IMR-90 (cell line): ENCODE results near the gene WDR1. TPM values are rescaled to one million over a fixed set of nuclear protein-coding genes. Genes with fewer than 3 reads are reported as not detected.

Source experiments
- ATAC-seq: fragments of 200-7000 bp; cut with Tn5 transposase; 2 replicates; pipeline ENCODE4 v1.9.1; 2020; ENCODE audit warnings: low read depth, mild to moderate bottlenecking, moderate library complexity
- BruUV-seq: library from RNA; stranded (reverse); fragments of 400-500 nt; replicated peaks from 2 replicates; lab custom pipeline; 2021; lab: Mats Ljungman, UMichigan
- CTCF ChIA-PET: fragments of 300-600 bp; formaldehyde crosslinking; extraction: SDS; loops from one replicate; lab custom pipeline; 2021; ENCODE audit warnings: antibody characterized with exemption; lab: Yijun Ruan, JAX
- POLR2A ChIA-PET: fragments of 300-600 bp; sonication (Branson Sonifier 250); formaldehyde crosslinking; loops from one replicate; lab custom pipeline; 2022; ENCODE audit warnings: antibody characterized with exemption; ENCODE audit not compliant: unreplicated experiment; lab: Charles Lee
- DNase-seq: peaks from one replicate; pipeline ENCODE4 v3.0.0; 2013
- H2AFZ ChIP-seq: replicated peaks from 2 replicates; pipeline ENCODE3; 2013; ENCODE audit warnings: low read length, mild to moderate bottlenecking; ENCODE audit not compliant: poor library complexity
- H2AK5ac ChIP-seq: 2 replicates; pipeline ENCODE4 v1.6.1; 2013; ENCODE audit warnings: low read depth, low read length, inconsistent platforms
- H2AK9ac ChIP-seq: replicated peaks from 2 replicates; pipeline ENCODE3; 2013; ENCODE audit warnings: mild to moderate bottlenecking, low read depth, low read length, moderate library complexity; ENCODE audit not compliant: poor library complexity
- H2BK120ac ChIP-seq: 2 replicates; pipeline ENCODE4 v1.6.1; 2013; ENCODE audit warnings: low read depth, low read length, inconsistent platforms
- H2BK15ac ChIP-seq: 3 replicates; pipeline ENCODE4 v1.6.1; 2013; ENCODE audit warnings: low read depth, low read length, inconsistent platforms
- H2BK20ac ChIP-seq: 2 replicates; pipeline ENCODE4 v1.6.1; 2013; ENCODE audit warnings: low read depth, mild to moderate bottlenecking, inconsistent platforms, low read length, moderate library complexity
- H2BK5ac ChIP-seq: 2 replicates; pipeline ENCODE4 v1.6.1; 2013; ENCODE audit warnings: mild to moderate bottlenecking, low read depth, low read length, inconsistent platforms; ENCODE audit not compliant: poor library complexity, severe bottlenecking
- H3K14ac ChIP-seq: replicated peaks from 2 replicates; pipeline ENCODE4 v1.6.1; 2013; ENCODE audit warnings: low read depth, low read length, inconsistent platforms
- H3K18ac ChIP-seq: 2 replicates; pipeline ENCODE4 v1.6.1; 2013; ENCODE audit warnings: low read depth, low read length, control low read depth
- H3K23ac ChIP-seq: 2 replicates; pipeline ENCODE4 v1.6.1; 2013; ENCODE audit warnings: low read depth, low read length, inconsistent platforms
- H3K27ac ChIP-seq: 2 replicates; pipeline ENCODE4 v1.5.1; 2013; ENCODE audit warnings: mild to moderate bottlenecking, control low read depth, low read length; ENCODE audit not compliant: insufficient read depth
- H3K27me3 ChIP-seq: 2 replicates; pipeline ENCODE4 v1.6.1; 2013; ENCODE audit warnings: low read length; ENCODE audit not compliant: control insufficient read depth, insufficient read depth
- H3K36me3 ChIP-seq: 2 replicates; pipeline ENCODE4 v1.6.1; 2013; ENCODE audit warnings: low read length, mixed read lengths; ENCODE audit not compliant: control insufficient read depth, insufficient read depth
- H3K4ac ChIP-seq: 2 replicates; pipeline ENCODE4 v1.6.1; 2013; ENCODE audit warnings: low read depth, low read length, inconsistent platforms
- H3K4me1 ChIP-seq: 2 replicates; pipeline ENCODE4 v1.6.1; 2013; ENCODE audit warnings: low read length, mixed read lengths; ENCODE audit not compliant: control insufficient read depth, insufficient read depth
- H3K4me2 ChIP-seq: 2 replicates; pipeline ENCODE4 v1.6.1; 2013; ENCODE audit warnings: low read depth, mild to moderate bottlenecking, control low read depth, low read length, moderate library complexity
- H3K4me3 ChIP-seq: 2 replicates; pipeline ENCODE4 v1.5.1; 2013; ENCODE audit warnings: low read depth, mild to moderate bottlenecking, control low read depth, low read length, moderate library complexity; ENCODE audit not compliant: insufficient read depth
- H3K56ac ChIP-seq: 2 replicates; pipeline ENCODE4 v1.6.1; 2013; ENCODE audit warnings: low read length, inconsistent platforms; ENCODE audit not compliant: insufficient read depth; ENCODE audit errors: extremely low read depth
- H3K79me1 ChIP-seq, 2 experiments: 2 replicates each; pipeline ENCODE4 v1.6.1; 2013; ENCODE audit warnings: low read length in 2 of 2, inconsistent platforms in 1 of 2, low read depth in 1 of 2
- H3K9ac ChIP-seq: 2 replicates; pipeline ENCODE4 v1.6.1; 2013; ENCODE audit warnings: low read depth, low read length, control low read depth
- H3K9me1 ChIP-seq: 2 replicates; pipeline ENCODE4 v1.6.1; 2013; ENCODE audit warnings: low read length, inconsistent platforms; ENCODE audit not compliant: insufficient read depth
- H3K9me3 ChIP-seq: 2 replicates; pipeline ENCODE4 v1.6.1; 2013; ENCODE audit warnings: low read length; ENCODE audit not compliant: control insufficient read depth, insufficient read depth
- H4K20me1 ChIP-seq: 2 replicates; pipeline ENCODE4 v1.6.1; 2013; ENCODE audit warnings: low read length, inconsistent platforms; ENCODE audit not compliant: insufficient read depth
- H4K5ac ChIP-seq: 2 replicates; pipeline ENCODE4 v1.6.1; 2013; ENCODE audit warnings: mild to moderate bottlenecking, low read depth, low read length, control low read depth
- H4K8ac ChIP-seq, 2 experiments: 2 replicates each; pipeline ENCODE4 v1.6.1; 2013; ENCODE audit warnings: low read depth in 2 of 2, low read length in 2 of 2, control low read depth in 1 of 2, inconsistent platforms in 1 of 2
- H4K91ac ChIP-seq: 2 replicates; pipeline ENCODE4 v1.6.1; 2013; ENCODE audit warnings: low read depth, low read length, inconsistent platforms; ENCODE audit not compliant: insufficient read depth
- BHLHE40 ChIP-seq: fragments of 150-350 bp; IDR thresholded peaks from 2 replicates; pipeline ENCODE4 v1.6.1; 2016; ENCODE audit warnings: mild to moderate bottlenecking, low read depth, low read length
- NFE2L2 ChIP-seq: fragments of 150-350 bp; IDR thresholded peaks from 2 replicates; pipeline ENCODE4 v1.6.1; 2016; ENCODE audit warnings: low read depth, mild to moderate bottlenecking, low read length
- POLR2A ChIP-seq: IDR thresholded peaks from 2 replicates; pipeline ENCODE4 v1.6.1; 2012; ENCODE audit warnings: mild to moderate bottlenecking, low read depth, low read length
- RCOR1 ChIP-seq: IDR thresholded peaks from 2 replicates; pipeline ENCODE4 v1.6.1; 2012; ENCODE audit warnings: mild to moderate bottlenecking, low read length, improper control_type of control experiment; ENCODE audit not compliant: insufficient replicate concordance
- WGBS, 2 experiments: methylation state at CpG; one replicate each; pipeline versions ENCODE4 v1.1.5 to v1.1.7; 2013; ENCODE audit warnings: missing lambda C conversion rate in 2 of 2; ENCODE audit not compliant: insufficient read length in 1 of 2; ENCODE audit errors: extremely low coverage in 2 of 2; 5-methylcytosine and 5-hydroxymethylcytosine counted together
- dilution Hi-C: fragments of 300-500 bp; cut with HindIII; formaldehyde crosslinking; loops from one replicate; pipeline ENCODE4 v1.14.3; 2018; ENCODE audit warnings: low sequenced_read_pairs; ENCODE audit not compliant: unreplicated experiment
- in situ Hi-C: fragments of 300-500 bp; cut with MboI; formaldehyde crosslinking; loops from 3 replicates; pipeline ENCODE4 v1.14.3; 2019; ENCODE audit warnings: low sequenced_read_pairs, inconsistent platforms, mixed read lengths
- intact Hi-C: fragments of 100-400 bp; cut with micrococcal nuclease; formaldehyde crosslinking; loops from 2 replicates; pipeline ENCODE4 v1.10.0; 2022
- polyA plus RNA-seq, 3 experiments: library from polyadenylated mRNA; depleted of rRNA; stranded (reverse); fragments of >200 nt; gene quantifications; 2 replicates each; pipeline ENCODE4 v1.2.3, GENCODE V29; 2012; ENCODE audit warnings: low replicate concordance in 1 of 3
- total RNA-seq: library from RNA; depleted of rRNA; stranded (reverse); fragments of >200 nt; gene quantifications from 2 replicates; pipeline ENCODE4 v1.2.3, GENCODE V29; 2012

The WDR1 gene
- total and polyA plus RNA-seq, 2 of the 4 experiments (the other 2 are of a cell fraction) = 725 to 992 TPM

DNA sequence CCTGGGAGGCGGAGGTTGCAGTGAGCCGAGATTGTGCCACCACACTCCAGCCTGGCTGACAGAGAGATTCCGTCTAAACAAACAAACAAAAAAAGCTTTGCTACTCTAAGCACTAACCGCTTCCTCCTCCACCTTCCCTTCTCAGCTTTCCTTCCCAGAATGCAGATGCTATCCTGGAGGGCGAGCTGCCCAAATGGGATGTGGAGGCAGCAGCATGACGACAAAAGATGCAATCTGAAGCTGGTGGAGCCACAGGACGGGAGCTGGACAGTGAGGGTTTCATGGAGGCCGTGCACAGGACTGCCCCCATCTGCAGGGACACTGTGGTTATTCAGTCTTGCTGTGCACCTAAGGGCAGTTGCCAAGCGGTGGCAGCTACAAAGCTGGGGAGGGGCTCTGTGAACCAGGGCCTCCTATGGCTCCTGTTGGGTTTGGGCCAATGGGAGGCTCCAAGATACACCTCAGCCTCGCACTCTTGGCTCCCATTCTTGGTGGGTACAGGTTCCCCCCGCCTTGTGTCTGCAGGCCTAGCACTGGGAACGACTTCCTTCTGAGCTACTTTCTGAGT is 47.4 kb downstream of the WDR1 start:
- no peak overlapping the region for H4K8ac ChIP-seq
- in situ Hi-C loops = no loop called here
- ATAC-seq (no peak), DNase-seq (no peak)
- no peak overlapping the region for H2AK9ac ChIP-seq
- WGBS, 2 experiments = 92% methylated on average over 5 of the region's 12 CpGs; no CpG with 5 or more reads in 1 of the 2 experiments
- no peak overlapping the region for H3K18ac ChIP-seq
- no peak overlapping the region for H3K4me3 ChIP-seq
- H2BK5ac ChIP-seq = no peak overlapping the region
- no peak overlapping the region for H3K14ac ChIP-seq
- no peak overlapping the region for H3K27ac ChIP-seq
- H3K27me3 ChIP-seq = no peaks in the 10 kb centered on the region
- H3K4me1 ChIP-seq = no peaks in the 10 kb centered on the region
- intact Hi-C loops = no loop called here
- peaks cover 32% of the 10 kb centered on the region for H3K36me3 ChIP-seq
- no peak overlapping the region for H4K5ac ChIP-seq
- BruUV-seq = no TSS peak
- no peak overlapping the region for H3K4me2 ChIP-seq
- H4K20me1 ChIP-seq = 0 out of 2 replicates have a peak, but pooled peaks cover 3% of the 10 kb centered on the region
- H2BK120ac ChIP-seq = no peak overlapping the region
- no peak overlapping the region for H2AFZ ChIP-seq
- no peak overlapping the region for H2AK5ac ChIP-seq
- H3K4ac ChIP-seq = no peak overlapping the region
- H2BK15ac ChIP-seq = no peak overlapping the region
- no peak overlapping the region for H3K56ac ChIP-seq
- H3K79me1 ChIP-seq = peaks cover 5 to 7% of the 10 kb centered on the region in 2 experiments; a peak in 3 of 4 replicates
- H3K23ac ChIP-seq = no peak overlapping the region
- dilution Hi-C loops = no loop called here
- CTCF ChIA-PET = no interaction called here
- POLR2A ChIA-PET = no interaction called here
- TF ChIP-seq RCOR1 = no peak
- TF ChIP-seq BHLHE40 = no peak
- no peak for TF ChIP-seq POLR2A
- TF ChIP-seq NFE2L2 = no peak
- H3K9ac ChIP-seq = no peak overlapping the region
- no peak overlapping the region for H2BK20ac ChIP-seq
- H4K91ac ChIP-seq = no peak overlapping the region
- no peaks in the 10 kb centered on the region; the same call in 1 of the 2 replicates for H3K9me1 ChIP-seq
- no peaks in the 10 kb centered on the region for H3K9me3 ChIP-seq
